SK-N-SH treated with all-trans-retinoic acid at 6 μM for 48 hours (cell line): ENCODE results near the gene CTAG1A.

Experiments used
- ATAC-seq: fragments of 200-7000 bp; cut with Tn5 transposase; 3 replicates; pipeline ENCODE4 v1.9.1; 2020; ENCODE audit warnings: mild to moderate bottlenecking, moderate library complexity
- ARNTL ChIP-seq: fragments of 450-650 bp; formaldehyde crosslinking; IDR thresholded peaks from 2 replicates; pipeline ENCODE4 v1.5.0; 2020; ENCODE audit warnings: low read depth, mild to moderate bottlenecking, moderate library complexity, borderline replicate concordance
- CREB5 ChIP-seq: fragments of 250-450 bp; sonication (Bioruptor Pico); IDR thresholded peaks from 2 replicates; pipeline ENCODE4 v1.5.1; 2020; ENCODE audit warnings: low read depth, mild to moderate bottlenecking, moderate library complexity
- CSDC2 ChIP-seq: fragments of 250-450 bp; sonication (Bioruptor Pico); IDR thresholded peaks from 2 replicates; pipeline ENCODE4 v1.5.0; 2020; ENCODE audit warnings: mild to moderate bottlenecking, moderate library complexity
- CSRNP3 ChIP-seq: fragments of 250-450 bp; sonication (Bioruptor Pico); IDR thresholded peaks from 2 replicates; pipeline ENCODE4 v1.5.1; 2021; ENCODE audit warnings: mild to moderate bottlenecking, moderate library complexity
- ESRRG ChIP-seq: fragments of 250-450 bp; sonication (Bioruptor Pico); IDR thresholded peaks from 2 replicates; pipeline ENCODE4 v1.6.1; 2021; ENCODE audit warnings: mild to moderate bottlenecking
- GLIS3 ChIP-seq: fragments of 250-450 bp; sonication (Bioruptor Pico); IDR thresholded peaks from 2 replicates; pipeline ENCODE4 v1.5.0; 2020; ENCODE audit warnings: mild to moderate bottlenecking, moderate library complexity
- ISL1 ChIP-seq: fragments of 250-450 bp; sonication (Bioruptor Pico); IDR thresholded peaks from 2 replicates; pipeline ENCODE4 v2.1.2; 2022; ENCODE audit warnings: mild to moderate bottlenecking, moderate library complexity
- OSR1 ChIP-seq: fragments of 250-450 bp; sonication (Bioruptor Pico); IDR thresholded peaks from 2 replicates; pipeline ENCODE4 v1.8.0; 2022; ENCODE audit warnings: moderate library complexity, mild to moderate bottlenecking, inconsistent platforms
- PATZ1 ChIP-seq: fragments of 250-450 bp; sonication (Bioruptor Pico); IDR thresholded peaks from 2 replicates; pipeline ENCODE4 v1.8.0; 2020; ENCODE audit warnings: mild to moderate bottlenecking, moderate library complexity, borderline replicate concordance
- POU6F1 ChIP-seq: fragments of 250-450 bp; sonication (Bioruptor Pico); IDR thresholded peaks from 2 replicates; pipeline ENCODE4 v1.8.0; 2021; ENCODE audit warnings: low read depth, mild to moderate bottlenecking, moderate library complexity, borderline replicate concordance
- PPARA ChIP-seq: fragments of 250-450 bp; sonication (Bioruptor Pico); IDR thresholded peaks from 2 replicates; pipeline ENCODE4 v1.5.0; 2020; ENCODE audit warnings: mild to moderate bottlenecking, borderline replicate concordance
- RARB ChIP-seq: fragments of 250-450 bp; sonication (Bioruptor Pico); IDR thresholded peaks from 2 replicates; pipeline ENCODE4 v1.8.0; 2021; ENCODE audit warnings: mild to moderate bottlenecking, moderate library complexity
- SNAI2 ChIP-seq: fragments of 250-450 bp; sonication (Bioruptor Pico); IDR thresholded peaks from 2 replicates; pipeline ENCODE4 v1.5.0; 2020; ENCODE audit warnings: mild to moderate bottlenecking, moderate library complexity
- TCF4 ChIP-seq: fragments of 250-450 bp; sonication (Bioruptor Pico); IDR thresholded peaks from 2 replicates; pipeline ENCODE4 v1.8.0; 2021; ENCODE audit warnings: mild to moderate bottlenecking, moderate library complexity, borderline replicate concordance
- TSHZ2 ChIP-seq: fragments of 250-450 bp; sonication (Bioruptor Pico); IDR thresholded peaks from 2 replicates; pipeline ENCODE4 v1.5.0; 2020; ENCODE audit warnings: mild to moderate bottlenecking, moderate library complexity
- ZFP3 ChIP-seq: fragments of 250-450 bp; sonication (Bioruptor Pico); IDR thresholded peaks from 2 replicates; pipeline ENCODE4 v1.5.0; 2020; ENCODE audit warnings: mild to moderate bottlenecking, moderate library complexity
- ZFP30 ChIP-seq: fragments of 450-650 bp; formaldehyde crosslinking; IDR thresholded peaks from 2 replicates; pipeline ENCODE4 v1.5.0; 2022; ENCODE audit warnings: mild to moderate bottlenecking, moderate library complexity
- ZNF565 ChIP-seq: fragments of 450-650 bp; formaldehyde crosslinking; conservative IDR thresholded peaks from 2 replicates; pipeline ENCODE4 v1.5.0; 2020; ENCODE audit warnings: low read depth, mild to moderate bottlenecking, moderate library complexity
- ZNF8 ChIP-seq: fragments of 450-650 bp; formaldehyde crosslinking; IDR thresholded peaks from 2 replicates; pipeline ENCODE4 v1.5.0; 2020; ENCODE audit warnings: mild to moderate bottlenecking, moderate library complexity

The CTAG1A gene

GRCh38 chrX:154597221-154597620 is 12.3 kb downstream of the CTAG1A start:
- TF ChIP-seq ARNTL: no peak
- no peak for TF ChIP-seq ESRRG (CRISPR knock-in tag)
- TF ChIP-seq TSHZ2: no peak
- TF ChIP-seq ZNF565 (CRISPR knock-in tag): no peak
- no peak for TF ChIP-seq ISL1 (CRISPR knock-in tag)
- no peak for TF ChIP-seq ZFP30
- no peak for TF ChIP-seq TCF4
- no peak for TF ChIP-seq PATZ1 (CRISPR knock-in tag)
- no peak for TF ChIP-seq CREB5
- no peak for TF ChIP-seq ZFP3
- TF ChIP-seq GLIS3 (CRISPR knock-in tag): no peak
- TF ChIP-seq SNAI2 (CRISPR knock-in tag): no peak
- no peak for TF ChIP-seq CSRNP3 (CRISPR knock-in tag)
- TF ChIP-seq PPARA: no peak
- TF ChIP-seq OSR1 (CRISPR knock-in tag): no peak
- TF ChIP-seq RARB (CRISPR knock-in tag): no peak
- no peak for TF ChIP-seq POU6F1 (CRISPR knock-in tag)
- TF ChIP-seq CSDC2 (CRISPR knock-in tag): no peak
- ATAC-seq: no peak

- TF ChIP-seq RARB (CRISPR knock-in tag): no peak
- TF ChIP-seq TCF4: no peak
- TF ChIP-seq CSRNP3 (CRISPR knock-in tag): no peak
- no peak for TF ChIP-seq ZFP30
- no peak for TF ChIP-seq GLIS3 (CRISPR knock-in tag)
- TF ChIP-seq ZNF8: no peak
- TF ChIP-seq OSR1 (CRISPR knock-in tag): no peak
- TF ChIP-seq CREB5: no peak
- no peak for TF ChIP-seq POU6F1 (CRISPR knock-in tag)
- ATAC-seq: no peak
Observed at GRCh38 chrX:154598656-154599055, 13.7 kb downstream of the CTAG1A start.
